Inflammatory macrophage treated with lipopolysaccharide for 1 hour (primary cell): ENCODE data around the gene BEND2.
"Not testable (repeated sequence)": the region's sequence is repeated elsewhere in the genome, so short reads cannot be mapped to it uniquely, and the experiment has no call there.

Source experiments
- DNase-seq, 2 donors: peaks; one replicate each; pipeline ENCODE4 v3.0.0-alpha.2; 2020 to 2022

Gene BEND2

GRCh38 chrX:18220786-18221185 is at the start of gene BEND2:
BEND2 (minus strand) TSS chrX:18220886; CDS start chrX:18220750, 136 bp downstream.
- DNase-seq = no peak

GRCh38 chrX:18255059-18255458 is 34.4 kb upstream of the BEND2 start:
- DNase-seq = no peak

GRCh38 chrX:18252644-18253359 is 32.1 kb upstream of the BEND2 start:
- DNase-seq = no peak

- not testable (repeated sequence) for DNase-seq
Observed at GRCh38 chrX:18229646-18230045, 9.0 kb upstream of the BEND2 start.

GRCh38 chrX:18228069-18228468 is 7.4 kb upstream of the BEND2 start:
- no peak for DNase-seq

- DNase-seq = no peak
Observed at GRCh38 chrX:18227458-18227857, 6.8 kb upstream of the BEND2 start.

GRCh38 chrX:18210470-18210869 is 10.2 kb downstream of the BEND2 start:
- no peak for DNase-seq

- no peak for DNase-seq
Observed at GRCh38 chrX:18206657-18207056, 14.0 kb downstream of the BEND2 start.

- no peak for DNase-seq
Observed at GRCh38 chrX:18203631-18204030, 17.1 kb downstream of the BEND2 start.

- DNase-seq = no peak
Observed at GRCh38 chrX:18194688-18195087, 26.0 kb downstream of the BEND2 start.

GRCh38 chrX:18179446-18179845 is 41.2 kb downstream of the BEND2 start:
- no peak for DNase-seq

- no peak for DNase-seq
Observed at GRCh38 chrX:18174971-18175370, 45.7 kb downstream of the BEND2 start.

GRCh38 chrX:18174209-18174608 is 46.5 kb downstream of the BEND2 start:
- no peak for DNase-seq

- no peak for DNase-seq
Observed at GRCh38 chrX:18173494-18174180, 47.0 kb downstream of the BEND2 start.

- DNase-seq = no peak
Observed at GRCh38 chrX:18172970-18173369, 47.7 kb downstream of the BEND2 start.

- no peak for DNase-seq
Observed at GRCh38 chrX:18170910-18171309, 49.8 kb downstream of the BEND2 start.

- no peak for DNase-seq
Observed at GRCh38 chrX:18166068-18166467, 54.6 kb downstream of the BEND2 start.

- no peak for DNase-seq
Observed at GRCh38 chrX:18160369-18160768, 60.3 kb downstream of the BEND2 start.

- DNase-seq = no peak
Observed at GRCh38 chrX:18158963-18159362, 61.7 kb downstream of the BEND2 start.

- no peak for DNase-seq
Observed at GRCh38 chrX:18151649-18152048, 69.0 kb downstream of the BEND2 start.

GRCh38 chrX:18151157-18151556 is 69.5 kb downstream of the BEND2 start:
- no peak for DNase-seq

- no peak for DNase-seq
Observed at GRCh38 chrX:18149454-18149853, 71.2 kb downstream of the BEND2 start.

GRCh38 chrX:18146954-18147353 is 73.7 kb downstream of the BEND2 start:
- no peak for DNase-seq

GRCh38 chrX:18146009-18146408 is 74.7 kb downstream of the BEND2 start:
- no peak for DNase-seq

GRCh38 chrX:18136816-18137215 is 83.9 kb downstream of the BEND2 start:
- DNase-seq = no peak
